ENCODE data around the gene MACROH2A2. TPM values are rescaled to one million over a fixed set of nuclear protein-coding genes. Genes with fewer than 3 reads are reported as not detected.

The MACROH2A2 gene
- total RNA-seq, 2 donors from 2014 or later: 177 to 187 TPM

DNA sequence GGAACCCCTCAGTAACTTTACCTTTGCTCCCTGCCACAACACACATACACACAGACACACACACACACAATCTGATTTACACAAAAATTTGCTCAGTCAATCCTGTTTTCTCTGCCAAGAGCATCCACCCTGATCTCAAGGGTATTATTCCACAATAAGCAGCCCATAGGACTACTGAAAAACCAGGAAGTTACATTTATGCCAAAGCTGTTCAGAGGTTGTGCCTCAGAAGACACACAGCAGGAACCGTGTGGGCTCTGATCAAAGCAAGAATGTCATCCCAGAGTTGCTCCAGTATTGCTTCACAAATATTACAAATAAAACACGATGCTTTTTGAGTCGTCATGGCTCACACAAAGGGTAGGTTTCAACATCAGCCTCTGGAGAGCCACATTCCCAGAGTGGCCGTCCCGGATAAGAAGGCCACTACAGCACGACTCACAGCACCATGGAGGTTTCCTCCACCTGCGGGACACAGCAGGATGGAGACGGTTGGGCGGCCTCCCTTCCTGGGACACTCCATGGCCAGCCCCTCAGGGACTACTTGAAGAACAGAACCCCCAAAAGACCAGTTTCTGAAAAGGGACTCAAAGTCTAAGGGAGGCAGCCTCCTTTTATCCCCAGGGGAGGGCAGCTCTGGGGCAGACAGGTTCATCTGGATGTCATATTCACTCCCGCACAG, 78.4 kb downstream of the MACROH2A2 start:
- Histone ChIP-seq H3K4me3 (ENCODE audit: low read length) (no peak overlapping the region), H3K36me3 (ENCODE audit: control insufficient read depth, insufficient read depth, low read length) (no peaks in the 10 kb centered on the region), H3K27me3 (ENCODE audit: control insufficient read depth, insufficient read depth, low read length, poor library complexity, severe bottlenecking) (peaks cover 21% of the 10 kb centered on the region), H3K4me1 (ENCODE audit: control insufficient read depth, insufficient read depth, low read length) (no peaks in the 10 kb centered on the region), H3K9me3 (ENCODE audit: control insufficient read depth, low read length) (no peaks in the 10 kb centered on the region), H3K9ac (ENCODE audit: extremely low read depth, low read length, poor library complexity, severe bottlenecking) (no peak overlapping the region), H3K27ac (ENCODE audit: low read depth, low read length) (no peak overlapping the region)
- Mint-ChIP-seq H3K27me3 (ENCODE audit: insufficient read depth) (peaks cover 20% of the 10 kb centered on the region), H3K9me3 (no peaks in the 10 kb centered on the region), H3K4me3 (peak overlapping the region; percentile 75), H3K36me3 (ENCODE audit: low read depth) (peaks cover 2% of the 10 kb centered on the region), H3K27ac (no peak overlapping the region), H3K4me1 (peaks cover 11% of the 10 kb centered on the region)
- DNase-seq: no peak
- WGBS, 2 experiments (ENCODE audit: insufficient coverage in 1 of 2, insufficient read length in 1 of 2): 93 to 95% methylated on average over 8 to 10 of the region's 10 CpGs
- TF ChIP-seq, protein P1, sequence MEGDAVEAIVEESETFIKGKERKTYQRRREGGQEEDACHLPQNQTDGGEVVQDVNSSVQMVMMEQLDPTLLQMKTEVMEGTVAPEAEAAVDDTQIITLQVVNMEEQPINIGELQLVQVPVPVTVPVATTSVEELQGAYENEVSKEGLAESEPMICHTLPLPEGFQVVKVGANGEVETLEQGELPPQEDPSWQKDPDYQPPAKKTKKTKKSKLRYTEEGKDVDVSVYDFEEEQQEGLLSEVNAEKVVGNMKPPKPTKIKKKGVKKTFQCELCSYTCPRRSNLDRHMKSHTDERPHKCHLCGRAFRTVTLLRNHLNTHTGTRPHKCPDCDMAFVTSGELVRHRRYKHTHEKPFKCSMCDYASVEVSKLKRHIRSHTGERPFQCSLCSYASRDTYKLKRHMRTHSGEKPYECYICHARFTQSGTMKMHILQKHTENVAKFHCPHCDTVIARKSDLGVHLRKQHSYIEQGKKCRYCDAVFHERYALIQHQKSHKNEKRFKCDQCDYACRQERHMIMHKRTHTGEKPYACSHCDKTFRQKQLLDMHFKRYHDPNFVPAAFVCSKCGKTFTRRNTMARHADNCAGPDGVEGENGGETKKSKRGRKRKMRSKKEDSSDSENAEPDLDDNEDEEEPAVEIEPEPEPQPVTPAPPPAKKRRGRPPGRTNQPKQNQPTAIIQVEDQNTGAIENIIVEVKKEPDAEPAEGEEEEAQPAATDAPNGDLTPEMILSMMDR (conservative IDR thresholded peaks at IDR 0.05): no peak

DNA sequence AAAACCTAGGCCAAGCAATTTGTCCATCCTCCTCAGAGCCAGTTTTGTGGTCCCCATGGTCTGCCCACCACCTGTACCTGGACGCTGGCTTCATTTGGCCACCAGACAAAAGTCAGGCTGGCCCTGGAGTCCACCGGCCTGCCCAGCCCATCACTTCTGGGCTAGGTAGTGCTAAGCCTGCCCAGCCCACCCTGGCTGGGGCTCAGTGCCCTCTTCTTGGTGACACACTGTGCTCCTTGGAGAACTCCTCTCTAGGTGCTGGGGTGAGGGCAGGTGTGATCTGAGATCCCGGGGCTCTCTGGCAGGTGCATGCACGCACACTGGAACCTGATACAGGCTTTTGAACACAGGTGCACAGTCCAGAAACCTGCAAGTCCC, 78.9 kb downstream of the MACROH2A2 start:
- Histone ChIP-seq H3K4me1 (ENCODE audit: control insufficient read depth, insufficient read depth, low read length) (no peaks in the 10 kb centered on the region), H3K9me3 (ENCODE audit: control insufficient read depth, low read length) (no peaks in the 10 kb centered on the region), H3K36me3 (ENCODE audit: control insufficient read depth, insufficient read depth, low read length) (no peaks in the 10 kb centered on the region), H3K27me3 (ENCODE audit: control insufficient read depth, insufficient read depth, low read length, poor library complexity, severe bottlenecking) (peaks cover 21% of the 10 kb centered on the region), H3K27ac (ENCODE audit: low read depth, low read length) (no peak overlapping the region), H3K4me3 (ENCODE audit: low read length) (no peak overlapping the region), H3K9ac (ENCODE audit: extremely low read depth, low read length, poor library complexity, severe bottlenecking) (no peak overlapping the region)
- Mint-ChIP-seq H3K36me3 (ENCODE audit: low read depth) (peaks cover 2% of the 10 kb centered on the region), H3K4me1 (peaks cover 11% of the 10 kb centered on the region), H3K27ac (no peak overlapping the region), H3K9me3 (no peaks in the 10 kb centered on the region), H3K4me3 (peak overlapping the region; percentile 75), H3K27me3 (ENCODE audit: insufficient read depth) (peaks cover 22% of the 10 kb centered on the region)
- TF ChIP-seq, protein P1 (conservative IDR thresholded peaks at IDR 0.05): no peak
- DNase-seq: no peak
- WGBS, 2 experiments (ENCODE audit: insufficient coverage in 1 of 2, insufficient read length in 1 of 2): 91 to 100% methylated on average over 3 to 4 of the region's 4 CpGs

DNA sequence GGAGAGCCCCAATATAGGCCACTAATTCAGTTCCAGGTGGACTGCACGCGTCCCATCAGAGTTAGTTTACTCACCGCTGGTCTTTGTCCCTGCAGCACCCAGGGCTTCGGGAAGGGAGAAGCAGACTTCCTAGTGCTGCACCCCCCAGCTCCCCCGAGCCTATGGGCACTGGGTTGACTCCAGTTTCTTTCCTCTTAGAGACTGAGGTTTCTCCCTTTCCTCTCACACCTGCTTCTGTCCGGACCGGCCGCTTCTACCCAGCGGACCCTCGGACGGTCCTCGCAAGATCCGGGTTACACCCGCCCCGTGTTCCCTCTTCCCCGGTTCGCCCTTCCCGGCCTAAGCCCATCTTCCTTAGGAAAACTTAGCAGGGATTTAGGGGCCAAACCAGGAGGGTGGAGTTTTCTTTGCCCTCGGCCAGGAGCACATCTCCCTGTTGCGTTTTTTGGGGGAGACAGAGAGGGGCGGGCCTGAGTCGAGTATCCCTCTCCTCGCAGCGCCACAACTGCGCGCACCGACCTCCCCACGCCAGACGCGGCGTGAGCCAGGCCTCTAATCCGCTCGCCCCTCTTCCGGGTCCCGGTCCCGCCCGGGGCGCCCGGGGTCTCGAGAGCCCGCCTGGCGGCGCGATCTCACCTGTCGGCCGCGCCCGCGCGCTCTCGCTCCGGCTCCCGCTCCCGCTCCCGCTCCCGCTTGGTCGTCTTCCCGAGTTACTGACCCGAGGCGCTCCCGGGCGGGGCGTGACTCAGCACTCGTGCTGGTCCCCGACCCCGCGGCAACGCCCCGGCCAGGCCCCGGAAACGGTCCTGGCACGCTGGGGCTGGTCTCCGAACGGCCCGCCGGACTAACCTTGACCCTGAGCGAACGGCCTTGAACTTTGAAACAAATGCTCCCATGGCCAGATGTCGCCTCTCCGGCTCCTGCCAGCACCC, 79.7 kb downstream of the MACROH2A2 start, which contains the start of gene AIFM2:
AIFM2 (minus strand) TSS at position 728 of the 932 bp plus-strand sequence. CDS start 8,741 bp downstream, outside the sequence.
- peak within 1 kb of the TSS; percentile 75 for H3K4me3 Mint-ChIP-seq
- peaks cover 11% of the 10 kb centered on the region for H3K4me1 Mint-ChIP-seq
- 12 to 20% methylated on average over 24 to 80 of the region's 80 CpGs for WGBS, 2 experiments (ENCODE audit: insufficient coverage in 1 of 2, insufficient read length in 1 of 2)
- H3K4me3 ChIP-seq (ENCODE audit: low read length): peak within 1 kb of the TSS; percentile 80
- H3K27ac ChIP-seq (ENCODE audit: low read depth, low read length): no peak within 1 kb of the TSS
- H3K4me1 ChIP-seq (ENCODE audit: control insufficient read depth, insufficient read depth, low read length): no peaks in the 10 kb centered on the region
- peak; percentile 90 for DNase-seq
- peak within 1 kb of the TSS; percentile 89 for H3K27ac Mint-ChIP-seq
- peaks cover 21% of the 10 kb centered on the region for H3K27me3 ChIP-seq (ENCODE audit: control insufficient read depth, insufficient read depth, low read length, poor library complexity, severe bottlenecking)
- no peaks in the 10 kb centered on the region for H3K9me3 ChIP-seq (ENCODE audit: control insufficient read depth, low read length)
- H3K27me3 Mint-ChIP-seq (ENCODE audit: insufficient read depth): peaks cover 22% of the 10 kb centered on the region
- TF ChIP-seq, protein P1 (conservative IDR thresholded peaks at IDR 0.05): peak; percentile 56
- H3K36me3 Mint-ChIP-seq (ENCODE audit: low read depth): peaks cover 2% of the 10 kb centered on the region
- H3K36me3 ChIP-seq (ENCODE audit: control insufficient read depth, insufficient read depth, low read length): no peaks in the 10 kb centered on the region
- H3K9me3 Mint-ChIP-seq: no peaks in the 10 kb centered on the region
- H3K9ac ChIP-seq (ENCODE audit: extremely low read depth, low read length, poor library complexity, severe bottlenecking): peak within 1 kb of the TSS; percentile 59

Data from endodermal cell (in vitro differentiated cells).